ENCODE data around the gene EPM2A. TPM values are rescaled to one million over a fixed set of nuclear protein-coding genes. Genes with fewer than 3 reads are reported as not detected.

Gene EPM2A
- total RNA-seq = 6.4 TPM in 2 replicates

GRCh38 chr6:145735356-145736165, at the start of gene EPM2A:
Gene EPM2A (minus strand): TSS chr6:145735520. CDS start chr6:145735498, 22 bp downstream.
- intact Hi-C loops (cut with micrococcal nuclease) = loop anchor here (2.0 to 10.0 kb wide), 2 partner anchors 229 to 1469 kb away; partner anchors contain the start of genes SHPRH and STXBP5
- peaks cover 7% of the 10 kb centered on the region for H3K36me3 Mint-ChIP-seq (ENCODE audit: low read depth)

GRCh38 chr6:145784683-145785082, 49.4 kb upstream of the EPM2A start:
- Mint-ChIP-seq H3K27ac (no peak overlapping the region), H3K9me3 (peaks cover 15% of the 10 kb centered on the region), H3K36me3 (ENCODE audit: low read depth) (no peaks in the 10 kb centered on the region)

More at GRCh38 chr6:145735356-145736165, at the start of gene EPM2A:
- peaks cover 7% of the 10 kb centered on the region for H3K9me3 Mint-ChIP-seq
- H3K4me3 Mint-ChIP-seq (ENCODE audit: low read depth) = peak within 1 kb of the TSS; percentile 93
- peak within 1 kb of the TSS; percentile 98 for H3K27ac Mint-ChIP-seq
- DNase-seq (ENCODE audit: low spot score) = peak; percentile 67
- peaks cover 24% of the 10 kb centered on the region for H3K4me1 Mint-ChIP-seq (ENCODE audit: low read depth)
- no peaks in the 10 kb centered on the region for H3K27me3 Mint-ChIP-seq (ENCODE audit: low read depth)

GRCh38 chr6:145783796-145784195, 48.5 kb upstream of the EPM2A start:
- Mint-ChIP-seq H3K9me3 (peaks cover 11% of the 10 kb centered on the region), H3K27me3 (ENCODE audit: low read depth) (no peaks in the 10 kb centered on the region), H3K4me3 (ENCODE audit: low read depth) (no peak overlapping the region), H3K36me3 (ENCODE audit: low read depth) (no peaks in the 10 kb centered on the region), H3K4me1 (ENCODE audit: low read depth) (no peaks in the 10 kb centered on the region), H3K27ac (no peak overlapping the region)
- DNase-seq (ENCODE audit: low spot score) = no peak
- intact Hi-C loops (cut with micrococcal nuclease) = no loop called here

More at GRCh38 chr6:145784683-145785082, 49.4 kb upstream of the EPM2A start:
- no peak for DNase-seq (ENCODE audit: low spot score)
- intact Hi-C loops (cut with micrococcal nuclease) = no loop called here
- Mint-ChIP-seq H3K4me1 (ENCODE audit: low read depth) (no peaks in the 10 kb centered on the region), H3K4me3 (ENCODE audit: low read depth) (no peak overlapping the region), H3K27me3 (ENCODE audit: low read depth) (no peaks in the 10 kb centered on the region)

GRCh38 chr6:145772846-145773245, 37.5 kb upstream of the EPM2A start:
- Mint-ChIP-seq H3K4me1 (ENCODE audit: low read depth) (no peaks in the 10 kb centered on the region), H3K4me3 (ENCODE audit: low read depth) (no peak overlapping the region), H3K9me3 (no peaks in the 10 kb centered on the region), H3K27ac (no peak overlapping the region), H3K36me3 (ENCODE audit: low read depth) (no peaks in the 10 kb centered on the region), H3K27me3 (ENCODE audit: low read depth) (no peaks in the 10 kb centered on the region)
- intact Hi-C loops (cut with micrococcal nuclease) = no loop called here
- DNase-seq (ENCODE audit: low spot score) = no peak

GRCh38 chr6:145765449-145765848, 30.1 kb upstream of the EPM2A start:
- no peak for DNase-seq (ENCODE audit: low spot score)
- Mint-ChIP-seq H3K36me3 (ENCODE audit: low read depth) (no peaks in the 10 kb centered on the region), H3K4me3 (ENCODE audit: low read depth) (no peak overlapping the region), H3K27me3 (ENCODE audit: low read depth) (no peaks in the 10 kb centered on the region), H3K9me3 (no peaks in the 10 kb centered on the region), H3K27ac (no peak overlapping the region), H3K4me1 (ENCODE audit: low read depth) (no peaks in the 10 kb centered on the region)
- intact Hi-C loops (cut with micrococcal nuclease) = no loop called here

GRCh38 chr6:145763742-145764141, 28.4 kb upstream of the EPM2A start:
- H3K36me3 Mint-ChIP-seq (ENCODE audit: low read depth) = no peaks in the 10 kb centered on the region
- intact Hi-C loops (cut with micrococcal nuclease) = no loop called here
- no peak overlapping the region for H3K27ac Mint-ChIP-seq
- no peak for DNase-seq (ENCODE audit: low spot score)
- no peaks in the 10 kb centered on the region for H3K9me3 Mint-ChIP-seq
- peaks cover 2% of the 10 kb centered on the region for H3K27me3 Mint-ChIP-seq (ENCODE audit: low read depth)
- H3K4me1 Mint-ChIP-seq (ENCODE audit: low read depth) = no peaks in the 10 kb centered on the region
- no peak overlapping the region for H3K4me3 Mint-ChIP-seq (ENCODE audit: low read depth)

GRCh38 chr6:145761584-145761983, 26.3 kb upstream of the EPM2A start:
- H3K4me3 Mint-ChIP-seq (ENCODE audit: low read depth) = no peak overlapping the region
- no peak for DNase-seq (ENCODE audit: low spot score)
- H3K27ac Mint-ChIP-seq = no peak overlapping the region

GRCh38 chr6:145758113-145758512, 22.8 kb upstream of the EPM2A start:
- Mint-ChIP-seq H3K4me1 (ENCODE audit: low read depth) (no peaks in the 10 kb centered on the region), H3K36me3 (ENCODE audit: low read depth) (no peaks in the 10 kb centered on the region), H3K9me3 (no peaks in the 10 kb centered on the region), H3K4me3 (ENCODE audit: low read depth) (no peak overlapping the region), H3K27me3 (ENCODE audit: low read depth) (peaks cover 3% of the 10 kb centered on the region), H3K27ac (no peak overlapping the region)
- no peak for DNase-seq (ENCODE audit: low spot score)
- intact Hi-C loops (cut with micrococcal nuclease) = no loop called here

More at GRCh38 chr6:145761584-145761983, 26.3 kb upstream of the EPM2A start:
- no peaks in the 10 kb centered on the region for H3K36me3 Mint-ChIP-seq (ENCODE audit: low read depth)
- peaks cover 2% of the 10 kb centered on the region for H3K27me3 Mint-ChIP-seq (ENCODE audit: low read depth)
- intact Hi-C loops (cut with micrococcal nuclease) = no loop called here
- no peaks in the 10 kb centered on the region for H3K9me3 Mint-ChIP-seq
- no peaks in the 10 kb centered on the region for H3K4me1 Mint-ChIP-seq (ENCODE audit: low read depth)

- Mint-ChIP-seq H3K4me1 (ENCODE audit: low read depth) (no peaks in the 10 kb centered on the region), H3K36me3 (ENCODE audit: low read depth) (no peaks in the 10 kb centered on the region), H3K27me3 (ENCODE audit: low read depth) (peaks cover 5% of the 10 kb centered on the region), H3K27ac (no peak overlapping the region), H3K4me3 (ENCODE audit: low read depth) (no peak overlapping the region), H3K9me3 (no peaks in the 10 kb centered on the region)
- no peak for DNase-seq (ENCODE audit: low spot score)
- intact Hi-C loops (cut with micrococcal nuclease) = no loop called here
Observed at GRCh38 chr6:145756170-145756662, 20.9 kb upstream of the EPM2A start.

- H3K9me3 Mint-ChIP-seq = no peaks in the 10 kb centered on the region
- no peak overlapping the region for H3K27ac Mint-ChIP-seq
- no peak for DNase-seq (ENCODE audit: low spot score)
- H3K36me3 Mint-ChIP-seq (ENCODE audit: low read depth) = no peaks in the 10 kb centered on the region
- H3K4me1 Mint-ChIP-seq (ENCODE audit: low read depth) = no peaks in the 10 kb centered on the region
- peaks cover 5% of the 10 kb centered on the region for H3K27me3 Mint-ChIP-seq (ENCODE audit: low read depth)
- intact Hi-C loops (cut with micrococcal nuclease) = no loop called here
- H3K4me3 Mint-ChIP-seq (ENCODE audit: low read depth) = no peak overlapping the region
Observed at GRCh38 chr6:145755682-145756081, 20.4 kb upstream of the EPM2A start.

- Mint-ChIP-seq H3K4me3 (ENCODE audit: low read depth) (no peak overlapping the region), H3K4me1 (ENCODE audit: low read depth) (peaks cover 8% of the 10 kb centered on the region), H3K36me3 (ENCODE audit: low read depth) (no peaks in the 10 kb centered on the region), H3K27me3 (ENCODE audit: low read depth) (peaks cover 3% of the 10 kb centered on the region), H3K27ac (no peak overlapping the region), H3K9me3 (no peaks in the 10 kb centered on the region)
- DNase-seq (ENCODE audit: low spot score) = no peak
- intact Hi-C loops (cut with micrococcal nuclease) = no loop called here
Observed at GRCh38 chr6:145752638-145753037, 17.3 kb upstream of the EPM2A start.

GRCh38 chr6:145749632-145750031, 14.3 kb upstream of the EPM2A start:
- H3K27ac Mint-ChIP-seq = no peak overlapping the region
- no peak for DNase-seq (ENCODE audit: low spot score)
- intact Hi-C loops (cut with micrococcal nuclease) = no loop called here
- no peaks in the 10 kb centered on the region for H3K36me3 Mint-ChIP-seq (ENCODE audit: low read depth)
- peaks cover 8% of the 10 kb centered on the region for H3K4me1 Mint-ChIP-seq (ENCODE audit: low read depth)
- H3K9me3 Mint-ChIP-seq = peaks cover 3% of the 10 kb centered on the region
- H3K27me3 Mint-ChIP-seq (ENCODE audit: low read depth) = peaks cover 3% of the 10 kb centered on the region
- no peak overlapping the region for H3K4me3 Mint-ChIP-seq (ENCODE audit: low read depth)

- H3K27ac Mint-ChIP-seq = no peak overlapping the region
- no peak overlapping the region for H3K4me3 Mint-ChIP-seq (ENCODE audit: low read depth)
- no peaks in the 10 kb centered on the region for H3K27me3 Mint-ChIP-seq (ENCODE audit: low read depth)
- DNase-seq (ENCODE audit: low spot score) = no peak
- H3K4me1 Mint-ChIP-seq (ENCODE audit: low read depth) = peaks cover 10% of the 10 kb centered on the region
- H3K36me3 Mint-ChIP-seq (ENCODE audit: low read depth) = no peaks in the 10 kb centered on the region
- intact Hi-C loops (cut with micrococcal nuclease) = no loop called here
- peaks cover 3% of the 10 kb centered on the region for H3K9me3 Mint-ChIP-seq
Observed at GRCh38 chr6:145745861-145746260, 10.5 kb upstream of the EPM2A start.
